Measurements from ENCODE around the gene LRRC8B. TPM values are rescaled to one million over a fixed set of nuclear protein-coding genes. Genes with fewer than 3 reads are reported as not detected.

The LRRC8B gene
- total RNA-seq, result 10 to 100 TPM; 71.5 to 81.9 (median 73.0) TPM

- H3K27me3 Mint-ChIP-seq (ENCODE audit: low read depth), result no peaks in the 10 kb centered on the region
- peak; percentile 92 for DNase-seq
- H3K36me3 Mint-ChIP-seq (ENCODE audit: insufficient read depth), result peaks cover 11% of the 10 kb centered on the region
- peaks cover 3% of the 10 kb centered on the region for H3K9me3 Mint-ChIP-seq
- peaks cover 32% of the 10 kb centered on the region for H3K4me1 Mint-ChIP-seq (ENCODE audit: low read depth)
- peak; percentile 82 for ATAC-seq
- H3K4me3 Mint-ChIP-seq, result no peak within 1 kb of the TSS
These were observed at the start of gene LRRC8B for GRCh38 chr1:89524369-89525168. TSS of gene LRRC8B (plus strand) at chr1:89524829. CDS start at chr1:89582651, 57,822 bp downstream.

GRCh38 chr1:89475269-89475668, 49.4 kb upstream of the LRRC8B start:
- Mint-ChIP-seq H3K9me3 (peaks cover 14% of the 10 kb centered on the region), H3K36me3 (ENCODE audit: insufficient read depth) (no peaks in the 10 kb centered on the region), H3K4me1 (ENCODE audit: low read depth) (peaks cover 5% of the 10 kb centered on the region), H3K4me3 (no peak overlapping the region), H3K27me3 (ENCODE audit: low read depth) (peaks cover under 1% of the 10 kb centered on the region)
- DNase-seq (no peak), ATAC-seq (no peak)

GRCh38 chr1:89476072-89476471, 48.6 kb upstream of the LRRC8B start:
- Mint-ChIP-seq H3K4me1 (ENCODE audit: low read depth) (peaks cover 5% of the 10 kb centered on the region), H3K27me3 (ENCODE audit: low read depth) (no peaks in the 10 kb centered on the region), H3K4me3 (no peak overlapping the region), H3K36me3 (ENCODE audit: insufficient read depth) (no peaks in the 10 kb centered on the region), H3K9me3 (peaks cover 14% of the 10 kb centered on the region)
- DNase-seq (no peak), ATAC-seq (no peak)

- ATAC-seq (peak; percentile 79 to 85), DNase-seq (peak; percentile 76)
- H3K36me3 Mint-ChIP-seq (ENCODE audit: insufficient read depth), result peaks cover 4% of the 10 kb centered on the region
- H3K27me3 Mint-ChIP-seq (ENCODE audit: low read depth), result no peaks in the 10 kb centered on the region
- peaks cover 14% of the 10 kb centered on the region for H3K4me1 Mint-ChIP-seq (ENCODE audit: low read depth)
- no peaks in the 10 kb centered on the region for H3K9me3 Mint-ChIP-seq
- no peak overlapping the region for H3K4me3 Mint-ChIP-seq
These were observed 41.4 kb upstream of the LRRC8B start for GRCh38 chr1:89483010-89483756.

- Mint-ChIP-seq H3K4me3 (no peak overlapping the region), H3K27me3 (ENCODE audit: low read depth) (no peaks in the 10 kb centered on the region), H3K9me3 (no peaks in the 10 kb centered on the region), H3K36me3 (ENCODE audit: insufficient read depth) (peaks cover 4% of the 10 kb centered on the region), H3K4me1 (ENCODE audit: low read depth) (peaks cover 18% of the 10 kb centered on the region)
- DNase-seq, result no peak
- ATAC-seq, result no peak
These were observed 40.9 kb upstream of the LRRC8B start for GRCh38 chr1:89483757-89484077.

- Mint-ChIP-seq H3K4me3 (no peak overlapping the region), H3K36me3 (ENCODE audit: insufficient read depth) (peaks cover 4% of the 10 kb centered on the region), H3K27me3 (ENCODE audit: low read depth) (no peaks in the 10 kb centered on the region), H3K9me3 (no peaks in the 10 kb centered on the region), H3K4me1 (ENCODE audit: low read depth) (peaks cover 20% of the 10 kb centered on the region)
- ATAC-seq, result peak in 1 of 2 donors; percentile 39
- no peak for DNase-seq
These were observed 40.3 kb upstream of the LRRC8B start for GRCh38 chr1:89484092-89485038.

GRCh38 chr1:89487972-89488371, 36.7 kb upstream of the LRRC8B start:
- H3K4me1 Mint-ChIP-seq (ENCODE audit: low read depth), result peaks cover 20% of the 10 kb centered on the region
- peaks cover 3% of the 10 kb centered on the region for H3K9me3 Mint-ChIP-seq
- no peak for DNase-seq
- peak; percentile 60 to 61 for ATAC-seq
- no peak overlapping the region for H3K4me3 Mint-ChIP-seq
- peaks cover under 1% of the 10 kb centered on the region for H3K36me3 Mint-ChIP-seq (ENCODE audit: insufficient read depth)
- no peaks in the 10 kb centered on the region for H3K27me3 Mint-ChIP-seq (ENCODE audit: low read depth)

GRCh38 chr1:89489047-89489729, 35.4 kb upstream of the LRRC8B start:
- Mint-ChIP-seq H3K27me3 (ENCODE audit: low read depth) (no peaks in the 10 kb centered on the region), H3K4me1 (ENCODE audit: low read depth) (peaks cover 16% of the 10 kb centered on the region), H3K4me3 (no peak overlapping the region), H3K36me3 (ENCODE audit: insufficient read depth) (peaks cover 1% of the 10 kb centered on the region), H3K9me3 (peaks cover 4% of the 10 kb centered on the region)
- no peak for DNase-seq
- ATAC-seq, result no peak

- peaks cover 1% of the 10 kb centered on the region for H3K36me3 Mint-ChIP-seq (ENCODE audit: insufficient read depth)
- no peak overlapping the region for H3K4me3 Mint-ChIP-seq
These were observed 34.2 kb upstream of the LRRC8B start for GRCh38 chr1:89490389-89490788.

GRCh38 chr1:89499320-89499719, 25.3 kb upstream of the LRRC8B start:
- H3K36me3 Mint-ChIP-seq (ENCODE audit: insufficient read depth), result no peaks in the 10 kb centered on the region
- ATAC-seq, result no peak
- no peaks in the 10 kb centered on the region for H3K9me3 Mint-ChIP-seq
- H3K4me1 Mint-ChIP-seq (ENCODE audit: low read depth), result no peaks in the 10 kb centered on the region
- H3K27me3 Mint-ChIP-seq (ENCODE audit: low read depth), result peaks cover 1% of the 10 kb centered on the region
- no peak overlapping the region for H3K4me3 Mint-ChIP-seq
- DNase-seq, result no peak

More at GRCh38 chr1:89490389-89490788, 34.2 kb upstream of the LRRC8B start:
- no peak for DNase-seq
- Mint-ChIP-seq H3K27me3 (ENCODE audit: low read depth) (no peaks in the 10 kb centered on the region), H3K4me1 (ENCODE audit: low read depth) (peaks cover 12% of the 10 kb centered on the region), H3K9me3 (peaks cover 4% of the 10 kb centered on the region)
- ATAC-seq, result no peak

GRCh38 chr1:89502042-89502441, 22.6 kb upstream of the LRRC8B start:
- peaks cover under 1% of the 10 kb centered on the region for H3K27me3 Mint-ChIP-seq (ENCODE audit: low read depth)
- no peaks in the 10 kb centered on the region for H3K36me3 Mint-ChIP-seq (ENCODE audit: insufficient read depth)
- no peaks in the 10 kb centered on the region for H3K4me1 Mint-ChIP-seq (ENCODE audit: low read depth)
- DNase-seq (no peak), ATAC-seq (no peak)
- H3K4me3 Mint-ChIP-seq, result no peak overlapping the region
- H3K9me3 Mint-ChIP-seq, result peaks cover under 1% of the 10 kb centered on the region

GRCh38 chr1:89502895-89503294, 21.7 kb upstream of the LRRC8B start:
- H3K4me3 Mint-ChIP-seq, result no peak overlapping the region
- peaks cover 5% of the 10 kb centered on the region for H3K9me3 Mint-ChIP-seq
- H3K36me3 Mint-ChIP-seq (ENCODE audit: insufficient read depth), result no peaks in the 10 kb centered on the region
- peaks cover 5% of the 10 kb centered on the region for H3K27me3 Mint-ChIP-seq (ENCODE audit: low read depth)
- ATAC-seq (no peak), DNase-seq (no peak)
- H3K4me1 Mint-ChIP-seq (ENCODE audit: low read depth), result no peaks in the 10 kb centered on the region

GRCh38 chr1:89503690-89504089, 20.9 kb upstream of the LRRC8B start:
- no peak overlapping the region for H3K4me3 Mint-ChIP-seq
- no peak for DNase-seq
- no peak for ATAC-seq
- peaks cover 5% of the 10 kb centered on the region for H3K9me3 Mint-ChIP-seq
- H3K36me3 Mint-ChIP-seq (ENCODE audit: insufficient read depth), result peaks cover 3% of the 10 kb centered on the region
- H3K4me1 Mint-ChIP-seq (ENCODE audit: low read depth), result no peaks in the 10 kb centered on the region
- H3K27me3 Mint-ChIP-seq (ENCODE audit: low read depth), result peaks cover 5% of the 10 kb centered on the region
